ENCODE measurements around the gene LTBP1.

- TF ChIP-seq FOXA1 (IDR thresholded peaks at IDR 0.05) (no peak), HNF4G (IDR thresholded peaks at IDR 0.05) (no peak)
Measured at GRCh38 chr2:33420726-33421125, 474.0 kb downstream of the LTBP1 start.

Measured in liver (tissue), 2 donors.